Right renal cortex interstitium (tissue), 3 donors: ENCODE data around the gene LCN1. TPM values are rescaled to one million over a fixed set of nuclear protein-coding genes. Genes with fewer than 3 reads are reported as not detected.

ENCODE experiments used
- DNase-seq, 3 donors: peaks; one replicate each; pipeline ENCODE4 v3.0.0-alpha.2; 2013; ENCODE audit warnings: low read depth in 3 of 3, low spot score in 2 of 3
- polyA plus RNA-seq, 3 donors: library from polyadenylated mRNA; unstranded; fragments of 120-200 nt; gene quantifications; one replicate each; pipeline ENCODE4 v1.2.1, GENCODE V29; 2013; ENCODE audit not compliant: insufficient read length in 3 of 3

LCN1 gene
- polyA plus RNA-seq, 3 donors = not detected

DNA sequence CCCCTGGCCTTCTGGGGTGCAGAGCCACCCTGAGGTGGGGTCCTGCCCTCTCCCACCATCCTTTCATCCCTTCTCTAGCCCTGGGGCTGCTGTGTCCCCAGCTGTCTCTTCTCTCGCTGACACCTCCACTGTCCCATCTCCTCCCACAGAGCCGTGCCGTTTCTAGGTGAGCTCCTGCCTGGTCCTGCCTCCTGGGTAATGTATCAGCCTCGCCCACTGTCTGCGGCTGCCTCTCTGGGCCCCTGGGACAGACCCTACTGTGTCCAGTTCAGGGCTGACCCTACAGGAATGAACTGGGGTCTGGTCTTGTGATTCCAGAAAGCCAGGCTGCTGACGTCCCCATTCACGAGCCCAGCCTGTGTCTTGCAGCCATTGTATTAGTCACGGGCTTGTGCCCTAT lies 44.4 kb downstream of the LCN1 start:
- DNase-seq = no peak

DNA sequence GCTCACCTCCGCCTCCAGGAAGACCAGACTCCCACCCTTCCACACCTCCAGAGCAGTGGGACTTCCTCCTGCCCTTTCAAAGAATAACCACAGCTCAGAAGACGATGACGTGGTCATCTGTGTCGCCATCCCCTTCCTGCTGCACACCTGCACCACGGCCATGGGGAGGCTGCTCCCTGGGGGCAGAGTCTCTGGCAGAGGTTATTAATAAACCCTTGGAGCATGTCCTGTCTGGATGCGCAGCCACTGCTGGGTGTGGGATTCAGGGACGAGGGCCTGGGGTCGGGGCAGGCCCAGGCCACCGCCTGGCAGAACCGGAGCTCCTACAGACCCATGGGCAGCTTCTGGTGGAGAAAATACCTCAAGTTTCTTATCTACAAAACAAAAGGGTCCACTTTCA lies 45.3 kb downstream of the LCN1 start:
- no peak for DNase-seq

DNA sequence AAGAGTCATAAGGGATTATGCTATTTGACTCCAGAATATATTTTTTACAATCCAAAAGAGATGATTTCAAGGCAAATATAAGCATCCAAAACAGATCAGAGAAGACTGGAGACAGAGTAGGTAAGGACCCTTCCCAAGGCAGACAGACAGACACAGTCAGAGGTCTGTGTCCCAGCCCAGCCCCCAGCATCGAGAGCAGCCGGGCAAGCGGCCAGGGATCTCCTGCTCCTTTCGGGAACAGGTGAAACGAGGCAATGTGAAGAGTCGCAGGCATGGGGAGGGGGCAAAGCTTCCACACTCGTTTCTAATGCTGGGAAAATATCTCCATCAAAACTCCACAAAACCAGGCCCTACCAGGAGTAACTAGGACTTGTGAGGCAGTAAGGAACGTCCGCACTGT lies 46.1 kb downstream of the LCN1 start:
- no peak for DNase-seq

DNA sequence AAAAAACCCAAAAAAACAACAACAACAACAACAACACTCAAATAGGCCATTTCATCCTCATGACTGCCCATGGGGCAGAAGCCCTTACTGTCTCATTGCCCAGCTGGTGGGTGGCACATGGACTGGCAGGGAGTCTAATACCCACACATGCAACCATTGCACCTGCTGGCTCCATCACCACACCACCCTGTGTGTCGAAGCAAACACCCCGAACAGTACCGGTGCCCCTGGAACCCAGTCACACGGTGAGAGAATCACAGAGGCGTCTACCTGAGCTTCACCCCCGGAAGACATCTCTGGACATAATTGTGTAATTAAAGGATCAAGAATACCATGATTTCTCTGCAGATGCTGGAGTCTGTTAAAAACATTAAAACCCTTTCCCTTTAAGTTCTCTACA lies 46.8 kb downstream of the LCN1 start:
- no peak for DNase-seq

DNA sequence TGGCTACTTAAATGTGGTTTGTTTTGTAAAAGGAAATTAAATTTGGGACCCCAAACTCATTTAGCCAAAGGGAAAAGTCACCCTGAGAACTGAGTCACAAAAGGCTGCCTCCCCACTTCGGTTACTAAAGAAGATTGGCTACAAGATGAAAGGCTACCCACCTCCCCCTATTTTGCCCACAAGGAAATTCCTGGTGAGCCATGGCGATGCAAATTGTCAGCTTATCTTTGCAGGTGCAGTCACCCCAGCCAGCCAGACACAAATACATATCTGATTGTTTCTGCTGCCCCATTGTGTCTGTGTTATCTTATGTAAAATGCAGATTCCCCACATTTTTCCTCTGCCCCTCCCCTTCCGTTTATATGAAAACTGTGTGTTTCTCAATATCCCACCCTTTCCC lies 49.2 kb downstream of the LCN1 start:
- DNase-seq = no peak

DNA sequence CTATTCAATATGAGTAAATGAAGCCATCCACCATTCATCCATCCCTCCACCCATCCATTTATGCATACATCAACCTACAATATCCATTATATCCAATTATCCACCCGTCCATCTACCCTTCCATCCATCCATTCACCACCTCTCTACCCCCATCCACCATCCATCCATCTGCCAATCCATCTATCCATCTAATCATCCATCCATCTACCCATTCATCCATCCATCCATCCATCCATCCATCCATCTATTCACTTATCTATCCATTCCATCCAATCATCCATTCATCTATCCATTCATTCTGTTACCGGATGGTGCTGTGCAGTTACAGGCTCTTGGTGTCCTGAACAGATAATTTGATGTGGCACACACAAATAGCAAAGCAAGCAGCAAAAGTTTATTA lies 51.0 kb downstream of the LCN1 start:
- DNase-seq = no peak

DNA sequence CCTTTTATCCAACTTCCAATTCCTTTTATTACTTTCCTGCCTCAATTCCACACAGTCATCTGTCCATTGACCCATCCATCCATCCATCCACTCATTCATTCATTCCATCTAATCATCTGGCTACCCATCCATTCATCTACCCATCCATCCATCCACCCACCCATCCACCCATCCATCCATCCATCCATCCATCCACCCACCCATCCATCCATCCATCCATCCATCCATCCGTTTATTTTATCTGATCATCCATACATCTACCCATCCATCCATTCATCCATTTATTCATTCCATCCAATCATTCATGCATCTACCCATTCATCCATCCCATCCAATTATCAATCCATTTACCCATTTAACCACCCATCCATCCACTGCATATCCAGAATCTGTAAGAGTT lies 51.9 kb downstream of the LCN1 start:
- no peak for DNase-seq

DNA sequence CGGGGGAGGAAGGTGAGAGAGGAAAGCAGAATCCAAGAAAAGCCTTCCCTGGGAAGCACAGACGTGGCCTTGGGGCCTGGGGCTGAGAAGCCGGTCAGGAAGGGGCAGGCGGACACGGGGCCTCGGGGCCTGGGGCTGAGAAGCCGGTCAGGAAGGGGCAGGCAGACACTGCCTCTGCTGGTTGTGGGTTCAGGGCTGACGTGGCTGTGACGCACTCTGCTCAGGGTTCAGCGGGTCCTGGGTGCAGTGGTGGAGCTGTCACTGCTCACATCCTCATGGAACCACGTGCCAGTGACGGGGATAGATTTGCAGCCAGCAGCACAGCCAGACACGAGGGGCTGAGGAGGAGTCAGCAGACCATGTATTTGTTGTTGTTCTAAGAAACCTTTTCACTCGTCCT lies 53.1 kb downstream of the LCN1 start:
- DNase-seq = no peak

DNA sequence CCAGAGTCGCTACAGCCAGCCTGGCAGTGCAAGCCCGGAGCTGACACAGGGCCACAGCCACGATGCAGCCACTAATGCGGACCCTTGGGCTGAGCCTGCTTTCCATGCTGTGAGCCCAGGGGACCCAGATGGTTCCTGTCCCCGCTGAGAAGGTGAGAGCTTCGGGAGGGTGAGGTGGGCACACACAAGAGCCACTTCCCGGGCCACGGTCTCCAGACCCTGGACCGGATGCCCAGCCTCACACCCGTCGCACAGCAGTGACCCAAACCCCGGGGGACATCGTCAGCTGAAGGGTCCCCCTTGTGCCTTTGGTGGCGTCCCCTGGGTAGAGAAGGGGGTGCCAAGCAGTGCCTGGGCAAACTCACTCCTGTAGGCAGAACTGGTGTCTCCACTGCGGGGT lies 53.7 kb downstream of the LCN1 start:
- no peak for DNase-seq

Other genes with a start within 250 kb of the LCN1 start
- 10 to 100 TPM; 28.3 to 31.0 (median 29.1) TPM for gene PPP1R26, start 41.7 kb upstream of the LCN1 start, polyA plus RNA-seq
- 10 to 100 TPM; 41.1 to 47.2 (median 42.3) TPM for gene MRPS2, start 20.8 kb upstream of the LCN1 start, polyA plus RNA-seq
- gene OBP2A, start 24.7 kb downstream of the LCN1 start, polyA plus RNA-seq = under 1 TPM in 1 of 3 donors, not detected in 2; 0.44 TPM
- gene PAEP, start 40.3 kb downstream of the LCN1 start, polyA plus RNA-seq = under 1 TPM in 1 of 3 donors, not detected in 2; 0.28 TPM
- gene GLT6D1, start 118.1 kb downstream of the LCN1 start, polyA plus RNA-seq = not detected
- gene LCN9, start 141.9 kb downstream of the LCN1 start, polyA plus RNA-seq = not detected
- gene SOHLH1, start 178.0 kb downstream of the LCN1 start, polyA plus RNA-seq = not detected
- gene KCNT1, start 180.7 kb downstream of the LCN1 start, polyA plus RNA-seq = under 1 TPM; 0.06 to 0.08 (median 0.06) TPM